HG03159 (cell line): ENCODE results near the gene EHBP1L1.
"Not testable (repeated sequence)": the region's sequence is repeated elsewhere in the genome, so short reads cannot be mapped to it uniquely, and the experiment has no call there.

ENCODE experiments used
- ATAC-seq: cut with Tn5 transposase; IDR thresholded peaks from one replicate; pipeline ENCODE4 v1.9.1; 2021; ENCODE audit warnings: mild to moderate bottlenecking, moderate library complexity; ENCODE audit not compliant: unreplicated experiment

EHBP1L1 gene

DNA sequence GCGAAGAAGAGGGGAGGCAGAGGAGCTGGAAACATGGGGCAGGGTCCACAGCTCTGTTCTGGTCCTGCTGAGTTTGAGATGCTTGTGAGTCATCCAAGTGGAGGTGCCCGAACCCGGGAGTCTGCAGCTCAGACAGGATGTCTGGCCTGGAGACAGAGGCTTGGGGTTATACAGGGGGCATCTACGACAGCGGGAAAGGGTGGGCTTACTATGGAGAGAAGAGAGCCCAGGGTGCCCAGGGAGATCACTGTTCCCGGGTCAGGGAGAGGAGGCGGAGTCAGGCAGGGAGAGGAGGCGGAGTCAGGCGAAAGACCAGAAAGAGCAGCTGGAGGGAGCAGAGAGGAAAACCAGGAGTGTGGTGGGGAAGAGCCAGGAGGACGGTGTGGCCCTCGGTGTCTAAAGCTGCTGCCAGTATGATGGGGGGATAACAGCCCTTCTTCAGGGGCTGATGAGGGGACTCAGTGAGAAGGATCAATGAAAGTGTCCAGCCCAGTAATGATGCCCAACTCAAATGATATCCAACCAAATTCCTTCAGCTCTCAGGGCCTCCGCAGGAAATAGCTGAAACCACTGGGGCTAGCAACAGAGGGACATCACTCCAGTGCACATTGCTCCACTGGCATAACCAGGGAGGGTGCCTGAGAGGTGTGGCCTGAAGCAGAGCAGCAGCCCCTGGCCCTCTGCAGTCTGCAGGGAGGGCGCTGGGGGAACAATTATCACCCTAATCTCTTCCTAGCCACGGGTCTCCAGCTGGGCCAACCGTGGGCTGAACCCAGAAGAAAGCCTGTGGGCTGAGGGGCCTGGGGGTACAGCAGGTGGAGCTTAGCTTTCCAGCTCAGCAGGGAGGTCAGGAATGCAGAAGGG is 15.1 kb upstream of the EHBP1L1 start:
- ATAC-seq = no peak

DNA sequence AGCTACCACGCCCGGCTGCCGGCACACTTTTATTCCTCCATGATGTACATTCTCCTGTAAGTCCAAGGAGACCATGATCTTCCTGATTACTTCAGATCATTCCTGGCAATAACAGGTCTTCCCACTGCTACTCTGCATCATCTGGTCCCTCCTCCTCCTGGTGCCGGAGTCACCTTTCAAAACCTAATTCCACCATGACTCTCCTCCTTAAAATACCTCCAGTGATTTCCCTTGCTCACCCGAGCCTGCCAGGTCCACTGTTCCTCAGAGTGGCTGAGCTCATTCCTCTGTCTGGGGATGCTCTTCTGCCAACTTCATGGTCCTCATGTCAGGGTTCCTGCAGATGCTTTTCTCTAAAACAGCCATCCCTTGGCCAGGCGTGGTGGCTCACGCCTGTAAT is 13.8 kb upstream of the EHBP1L1 start:
- ATAC-seq = no peak

DNA sequence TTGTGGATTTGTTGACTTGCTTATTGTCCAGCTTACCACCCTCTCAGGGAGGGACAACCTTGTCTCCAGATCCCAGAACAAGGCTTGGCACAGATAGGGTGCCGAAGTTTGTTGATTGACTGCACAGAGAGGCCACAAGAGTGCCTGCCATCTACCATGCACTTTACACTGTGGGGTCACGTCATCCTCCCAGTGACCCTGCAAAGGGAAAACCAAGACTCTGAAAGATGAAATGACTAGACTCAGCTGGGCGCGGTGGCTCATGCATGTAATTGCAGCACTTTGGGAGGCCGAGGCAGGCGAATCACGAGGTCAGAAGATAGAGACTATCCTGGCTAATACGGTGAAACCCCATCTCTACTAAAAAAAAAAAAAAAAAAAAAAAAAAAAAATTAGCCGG is 13.1 kb upstream of the EHBP1L1 start:
- no peak for ATAC-seq

DNA sequence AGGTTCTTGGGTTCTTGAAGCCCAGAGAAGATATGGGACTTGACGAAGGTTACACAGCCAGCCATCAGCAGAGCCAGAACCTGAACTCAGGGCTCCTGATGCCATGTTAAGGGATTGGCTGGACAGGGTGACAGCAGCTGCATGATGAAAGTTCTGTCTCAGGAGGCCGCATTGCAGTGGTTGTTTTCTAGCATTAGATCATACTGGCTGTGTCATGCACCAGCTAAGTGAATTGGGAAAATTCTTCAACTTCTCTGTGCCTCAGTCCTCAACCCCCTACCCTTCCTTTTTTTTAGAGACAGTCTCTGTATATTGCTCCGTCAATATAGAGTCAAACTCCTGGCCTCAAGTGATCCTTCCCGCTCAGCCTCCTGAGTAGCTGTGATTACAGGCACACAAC is 12.3 kb upstream of the EHBP1L1 start:
- ATAC-seq = no peak

DNA sequence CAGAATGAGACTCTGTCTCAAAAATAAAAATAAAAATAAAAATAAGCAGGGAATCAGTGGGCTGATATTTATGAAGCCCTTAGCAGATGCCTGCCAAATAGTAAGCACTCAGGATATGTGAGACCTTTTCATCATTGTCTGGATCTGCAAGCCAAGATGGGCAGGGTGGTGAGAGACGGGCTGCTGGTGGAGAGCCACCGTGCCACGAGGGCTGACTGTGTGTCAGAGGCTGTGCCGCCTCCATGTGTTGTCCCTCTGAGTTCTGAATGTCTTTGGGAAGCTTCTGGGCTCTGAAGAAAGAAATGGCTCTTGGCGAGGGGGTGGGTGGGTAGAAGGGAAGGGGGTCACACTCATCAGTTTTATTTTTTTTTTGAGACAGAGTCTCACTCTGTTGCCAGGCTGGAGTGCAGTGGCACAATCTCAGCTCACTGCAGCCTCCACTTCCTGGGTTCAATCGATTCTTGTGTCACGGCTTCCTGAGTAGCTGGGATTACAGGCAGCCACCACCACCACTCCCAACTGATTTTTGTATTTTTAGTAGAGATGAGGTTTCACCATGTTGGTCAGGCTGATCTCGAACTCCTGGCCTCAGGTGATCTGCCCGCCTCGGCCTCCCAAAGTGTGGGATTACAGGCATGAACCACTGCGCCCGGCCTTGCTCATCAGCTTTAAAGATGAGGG is 10.8 kb upstream of the EHBP1L1 start:
- ATAC-seq = not testable (repeated sequence)

DNA sequence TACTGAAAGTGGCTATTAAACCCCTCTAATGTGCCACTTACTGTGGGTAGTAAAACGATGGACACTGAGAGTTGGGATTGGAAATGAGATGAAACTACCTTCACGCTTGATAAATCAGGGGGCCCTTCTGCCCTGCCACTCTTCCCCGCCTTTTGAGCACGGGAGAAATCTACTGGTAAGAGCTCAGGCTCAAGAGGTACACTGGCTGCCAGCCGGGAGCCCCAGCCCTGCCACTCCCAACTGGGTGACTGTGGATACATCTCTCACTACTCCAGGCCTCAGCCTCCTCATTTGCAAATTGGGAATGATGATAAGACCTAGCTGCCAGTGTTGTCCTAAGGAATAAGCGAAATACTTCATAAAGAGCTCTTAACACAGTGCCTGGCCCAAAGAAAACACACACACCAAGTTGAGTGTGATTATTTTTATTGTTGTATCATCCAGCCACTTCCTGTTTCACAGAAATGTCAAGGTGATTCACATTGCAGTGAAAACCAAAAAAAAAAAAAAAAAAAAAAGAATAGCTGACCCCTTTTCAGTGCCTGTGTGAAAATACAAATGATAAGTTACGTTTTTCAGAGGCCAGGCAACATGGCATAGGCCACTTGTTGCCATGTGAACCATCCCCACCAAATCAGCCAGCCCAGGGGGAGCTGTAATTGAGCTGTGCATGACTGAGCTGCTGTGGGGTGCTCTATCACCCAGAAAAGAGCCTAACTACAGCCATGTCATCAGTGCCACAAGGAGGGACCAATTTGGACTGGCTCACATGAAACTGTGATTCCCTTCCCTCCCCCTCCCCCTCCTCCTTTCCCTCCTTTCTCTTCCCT is 10.0 kb upstream of the EHBP1L1 start:
- ATAC-seq = no peak

DNA sequence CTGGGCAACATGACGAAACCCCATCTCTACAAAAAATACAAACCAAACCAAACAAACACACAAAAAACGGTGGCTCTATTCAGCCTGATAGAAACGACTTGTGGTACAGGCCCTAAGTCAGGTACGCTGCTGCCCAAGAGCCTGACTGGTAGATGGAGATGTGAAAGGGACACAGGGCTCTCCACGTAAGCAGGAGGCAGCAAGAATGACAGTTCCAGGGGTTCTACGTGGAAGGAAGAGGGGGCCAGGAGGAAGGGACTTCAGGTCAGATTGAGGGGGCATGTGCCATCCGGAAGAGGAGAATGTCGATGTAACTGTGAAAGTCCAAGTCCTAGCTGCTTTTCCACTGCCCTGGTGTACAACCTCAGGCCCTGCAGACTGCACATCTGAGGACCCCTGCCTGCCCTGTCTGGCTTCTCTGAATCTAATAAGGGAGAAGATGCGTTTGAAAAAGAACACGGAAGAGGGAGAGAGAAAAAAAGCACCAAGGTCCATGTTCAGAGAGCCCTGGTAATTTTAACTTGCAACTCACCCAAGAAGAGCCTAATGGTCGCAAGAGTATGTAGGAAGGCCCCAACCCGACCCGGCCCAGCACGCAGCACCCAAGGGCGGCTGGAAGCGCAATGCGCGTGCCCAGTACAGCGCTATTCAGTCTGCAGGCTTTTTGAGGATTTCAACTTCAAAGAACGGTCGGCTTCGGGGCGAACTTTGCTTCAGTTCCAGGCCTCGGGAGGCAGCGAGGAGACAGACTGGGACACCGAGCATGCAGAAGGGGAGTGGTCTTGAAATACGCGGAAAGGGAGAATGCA is 6.5 kb upstream of the EHBP1L1 start:
- ATAC-seq = no peak

DNA sequence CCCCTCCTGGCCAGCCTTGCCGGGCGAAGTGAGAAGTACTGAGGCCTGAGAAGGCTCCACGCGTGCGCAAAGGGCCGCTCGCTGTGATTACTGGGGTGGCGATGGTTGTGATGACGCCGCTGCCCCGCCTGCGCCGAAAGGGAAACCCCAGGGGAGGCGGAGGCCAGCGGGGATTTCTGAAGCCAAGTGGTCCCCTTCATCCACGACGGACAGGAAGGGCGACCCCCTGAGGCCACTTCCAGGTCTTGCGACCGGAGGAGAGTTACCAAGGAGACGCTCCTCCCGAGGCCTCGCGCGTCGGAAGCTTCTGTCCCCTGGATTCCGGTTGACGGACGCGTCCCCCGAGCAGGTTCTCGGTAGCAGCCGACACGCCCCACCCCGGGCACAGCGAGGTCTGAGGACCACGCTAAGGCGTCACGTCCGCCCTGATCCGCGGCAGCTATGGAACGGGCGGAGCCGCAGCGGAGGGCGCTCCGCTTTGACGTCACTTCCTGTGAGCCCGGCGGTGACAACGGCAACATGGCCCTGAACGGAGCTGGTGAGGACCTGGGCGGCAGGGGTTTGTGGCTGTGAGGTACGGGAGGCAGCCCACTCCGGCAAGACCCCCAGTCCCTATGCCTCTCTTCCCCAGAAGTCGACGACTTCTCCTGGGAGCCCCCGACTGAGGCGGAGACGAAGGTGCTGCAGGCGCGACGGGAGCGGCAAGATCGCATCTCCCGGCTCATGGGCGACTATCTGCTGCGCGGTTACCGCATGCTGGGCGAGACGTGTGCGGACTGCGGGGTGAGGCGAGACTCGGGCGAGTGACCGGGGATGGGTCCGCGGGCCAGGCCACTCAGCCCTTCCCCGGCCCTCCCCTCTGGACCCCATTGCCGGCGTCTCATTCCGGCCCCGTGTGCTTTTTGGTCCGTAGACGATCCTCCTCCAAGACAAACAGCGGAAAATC is 5.6 kb upstream of the EHBP1L1 start, which contains the start of gene ZNRD2:
Gene ZNRD2 (plus strand): TSS at position 505 of the 946 bp plus-strand sequence. CDS start 15 bp downstream, at position 520.
- peak; percentile 55 for ATAC-seq

DNA sequence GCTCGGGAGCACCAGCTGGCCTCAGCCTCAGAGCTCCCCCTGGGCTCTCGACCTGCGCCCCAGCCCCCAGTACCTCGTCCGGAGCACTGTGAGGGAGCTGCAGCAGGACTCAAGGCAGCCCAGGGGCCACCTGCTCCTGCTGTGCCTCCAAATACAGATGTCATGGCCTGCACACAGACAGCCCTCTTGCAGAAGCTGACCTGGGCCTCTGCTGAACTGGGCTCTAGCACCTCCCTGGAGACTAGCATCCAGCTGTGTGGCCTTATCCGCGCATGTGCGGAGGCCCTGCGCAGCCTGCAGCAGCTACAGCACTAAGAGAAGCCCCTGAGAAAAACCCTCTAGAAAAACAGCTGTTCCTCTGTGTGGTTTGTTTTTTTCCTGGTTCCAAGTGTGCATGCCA is 4.4 kb upstream of the EHBP1L1 start:
- no peak for ATAC-seq

DNA sequence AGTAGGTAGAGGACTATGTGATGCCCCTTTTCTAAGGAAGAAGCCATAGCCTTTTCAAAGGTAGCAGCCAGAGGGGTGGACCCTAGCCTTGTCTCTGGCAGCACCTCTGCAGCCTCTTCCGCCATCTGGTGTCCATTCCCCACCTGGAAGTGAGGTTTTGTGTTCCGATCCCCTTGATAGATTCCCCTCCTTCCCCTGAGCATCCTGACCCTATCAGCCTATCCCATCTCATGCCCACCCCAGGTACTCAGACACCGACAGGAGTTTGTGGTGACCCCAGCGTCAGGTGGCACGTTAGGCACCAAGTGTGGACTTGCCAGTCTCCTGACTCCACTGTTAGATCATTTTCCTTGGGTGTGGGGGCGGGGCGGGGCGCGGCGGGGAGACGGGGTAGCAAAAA is 3.9 kb upstream of the EHBP1L1 start:
- no peak for ATAC-seq

DNA sequence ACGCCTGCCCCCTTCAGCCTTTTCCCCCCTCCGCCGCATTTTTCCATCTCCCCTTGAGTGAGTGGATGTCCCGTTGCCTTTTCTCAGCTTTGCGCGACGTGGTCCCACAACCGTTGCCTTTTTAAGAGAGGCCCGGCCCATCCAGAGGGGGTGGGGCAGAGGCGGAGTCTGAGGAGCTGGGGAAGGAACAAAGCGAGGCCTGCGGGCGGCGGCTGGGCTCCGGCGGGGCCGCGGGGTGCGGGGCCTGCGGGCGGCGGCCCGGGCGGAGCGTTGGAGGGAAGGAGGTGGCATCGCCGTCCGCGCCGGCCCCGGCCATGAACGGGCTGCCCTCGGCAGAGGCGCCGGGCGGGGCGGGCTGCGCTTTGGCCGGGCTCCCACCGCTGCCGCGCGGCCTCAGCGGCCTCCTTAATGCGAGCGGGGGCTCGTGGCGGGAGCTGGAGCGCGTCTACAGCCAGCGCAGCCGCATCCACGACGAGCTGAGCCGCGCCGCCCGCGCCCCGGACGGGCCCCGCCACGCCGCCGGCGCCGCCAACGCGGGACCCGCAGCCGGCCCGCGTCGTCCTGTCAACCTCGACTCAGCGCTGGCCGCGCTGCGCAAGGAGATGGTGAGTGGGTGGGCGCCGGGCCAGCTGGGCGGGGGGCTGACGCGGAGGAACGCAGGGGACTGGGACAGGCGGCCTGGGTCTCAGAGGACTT is 3.3 kb upstream of the EHBP1L1 start, which contains the start of gene FAM89B:
Gene FAM89B (plus strand): TSS at position 183 of the 696 bp plus-strand sequence. CDS start 132 bp downstream, at position 315.
- ATAC-seq = no peak

DNA sequence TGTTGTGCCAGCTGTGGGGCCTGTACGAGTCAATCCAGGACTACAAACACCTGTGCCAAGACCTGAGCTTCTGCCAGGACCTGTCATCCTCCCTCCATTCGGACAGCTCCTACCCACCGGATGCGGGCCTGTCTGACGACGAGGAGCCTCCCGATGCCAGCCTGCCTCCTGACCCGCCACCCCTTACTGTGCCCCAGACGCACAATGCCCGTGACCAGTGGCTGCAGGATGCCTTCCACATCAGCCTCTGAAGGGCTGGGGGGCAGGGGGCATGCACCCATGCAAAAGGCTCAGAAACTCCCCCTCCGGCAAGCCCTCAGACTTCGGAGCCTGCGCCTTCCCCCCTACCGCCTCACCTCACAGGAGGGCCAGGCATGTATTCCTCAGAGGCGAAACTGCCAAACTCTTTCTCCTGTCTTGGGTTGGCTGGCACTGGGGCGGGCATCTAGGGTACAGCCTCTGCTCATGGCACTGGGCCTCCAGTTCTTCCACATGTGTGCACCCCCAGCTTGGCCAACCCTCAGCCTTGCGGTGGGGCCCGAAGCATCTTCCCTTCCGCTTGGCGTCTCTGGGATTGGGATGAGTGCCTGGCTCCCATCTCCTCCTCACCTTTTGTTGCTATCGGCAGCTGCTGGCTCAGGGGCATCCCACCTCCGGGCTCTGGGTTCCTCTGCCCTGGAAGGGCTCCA is 2.3 kb upstream of the EHBP1L1 start:
- ATAC-seq = no peak

DNA sequence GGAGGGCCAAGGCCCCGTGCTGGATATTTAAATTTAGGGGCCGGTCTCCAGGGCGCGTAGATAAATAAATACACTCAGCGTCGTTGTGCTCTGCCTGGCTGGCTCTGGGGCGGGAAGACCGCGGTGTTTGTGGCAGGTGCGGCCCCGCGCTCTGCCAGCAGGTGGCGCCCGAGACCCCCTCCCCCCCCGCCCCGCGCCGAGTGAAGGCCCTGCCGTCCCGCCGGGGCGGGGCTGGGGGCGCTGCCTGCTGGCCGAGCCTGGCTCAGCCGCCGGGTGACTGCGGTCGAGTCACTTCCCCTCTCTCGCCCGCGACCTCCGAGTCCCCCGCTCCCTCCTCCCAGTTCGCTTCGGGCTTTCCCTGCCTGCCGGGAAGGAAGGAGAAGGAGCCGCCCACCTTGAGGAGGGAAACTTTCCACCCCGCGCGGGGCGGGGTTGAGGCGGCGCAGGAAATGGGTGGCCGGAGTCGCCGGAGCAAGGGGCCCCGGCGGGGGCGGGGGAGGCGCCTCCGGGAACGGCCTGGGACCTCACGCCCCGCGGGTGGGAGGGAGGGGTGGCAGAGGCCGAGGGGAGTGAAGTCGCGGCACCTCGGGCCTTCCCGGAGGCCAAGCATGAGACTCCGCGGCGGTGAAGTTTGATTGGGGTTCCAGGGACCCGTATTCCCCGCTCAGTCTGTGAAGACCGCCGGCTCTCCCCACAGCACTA is 1.6 kb upstream of the EHBP1L1 start:
- peak; percentile 37 for ATAC-seq

DNA sequence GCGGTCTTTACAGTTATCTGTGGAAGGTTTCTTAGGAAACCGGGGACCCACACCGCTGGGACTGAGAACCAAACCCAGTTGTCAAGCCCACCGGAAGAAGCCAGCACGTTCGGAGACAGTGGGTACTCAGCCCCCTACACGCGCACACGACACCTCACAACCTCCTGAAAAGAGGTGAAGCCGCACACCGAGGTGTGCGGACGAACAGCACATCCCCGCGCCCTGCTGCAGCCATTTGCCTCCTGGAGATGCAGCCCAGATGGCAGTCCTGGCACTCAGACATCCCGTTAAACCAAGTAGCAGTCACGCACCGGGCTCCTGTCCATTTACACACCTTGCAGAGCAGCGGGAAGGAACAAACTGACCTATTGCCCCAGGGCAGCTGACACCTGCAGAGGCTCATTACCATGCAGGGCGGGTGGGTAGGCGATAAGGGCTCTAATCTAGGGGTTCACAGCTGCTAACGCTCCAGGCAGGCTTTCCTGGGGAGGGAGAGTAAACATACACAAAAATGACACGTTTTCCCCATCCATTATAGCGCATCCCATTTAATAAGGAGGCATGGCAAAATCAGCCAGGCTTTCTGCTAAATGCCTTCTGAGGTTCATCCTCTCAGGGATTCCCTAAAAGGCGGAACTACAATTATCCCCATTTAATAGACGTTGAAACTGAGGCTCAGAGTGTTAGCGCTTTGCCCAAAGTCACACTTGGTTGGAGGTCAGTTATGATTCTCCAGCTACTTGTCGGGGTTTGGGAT is 864 bp upstream of the EHBP1L1 start:
- no peak for ATAC-seq

DNA sequence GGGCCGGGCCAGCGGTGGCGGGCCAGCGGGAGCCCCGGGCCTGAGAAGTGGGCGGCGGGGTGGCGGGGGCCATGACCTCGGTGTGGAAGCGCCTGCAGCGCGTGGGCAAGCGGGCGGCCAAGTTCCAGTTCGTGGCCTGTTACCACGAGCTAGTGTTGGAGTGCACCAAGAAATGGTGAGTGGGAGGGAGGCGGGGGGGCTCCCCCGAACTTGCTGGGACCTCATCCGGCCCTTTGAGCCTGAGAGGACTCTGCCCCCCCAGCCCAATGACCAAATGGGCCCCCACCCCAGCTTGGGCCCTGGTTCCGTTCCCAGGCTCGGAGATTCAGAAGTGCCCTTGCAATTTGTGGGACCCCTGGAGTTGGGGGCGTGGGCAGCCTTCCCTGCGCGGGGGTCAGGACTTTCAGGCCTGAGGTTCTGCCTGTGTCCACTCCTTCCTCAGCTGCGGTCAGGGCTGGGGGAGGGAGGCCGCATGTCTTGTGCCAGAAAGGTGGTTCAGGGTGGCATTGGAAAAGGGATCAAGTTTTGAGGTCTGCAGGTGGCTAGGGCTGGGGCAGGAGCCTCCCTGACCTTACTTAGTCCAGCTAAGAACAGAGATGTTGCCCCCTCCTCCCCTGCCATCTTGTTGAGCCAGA is 496 bp downstream of the EHBP1L1 start:
- no peak for ATAC-seq
